Activated CD8-positive, alpha-beta memory T cell treated with anti-CD3 and anti-CD28 coated beads, Interleukin-2, amount 50 U/mL, for 24 hours (primary cell): ENCODE measurements around the gene CMSS1.

Experiments
- DNase-seq: peaks from one replicate; pipeline ENCODE4 v3.0.0-alpha.2; 2020; ENCODE audit errors: extremely low read depth

The CMSS1 gene

DNA sequence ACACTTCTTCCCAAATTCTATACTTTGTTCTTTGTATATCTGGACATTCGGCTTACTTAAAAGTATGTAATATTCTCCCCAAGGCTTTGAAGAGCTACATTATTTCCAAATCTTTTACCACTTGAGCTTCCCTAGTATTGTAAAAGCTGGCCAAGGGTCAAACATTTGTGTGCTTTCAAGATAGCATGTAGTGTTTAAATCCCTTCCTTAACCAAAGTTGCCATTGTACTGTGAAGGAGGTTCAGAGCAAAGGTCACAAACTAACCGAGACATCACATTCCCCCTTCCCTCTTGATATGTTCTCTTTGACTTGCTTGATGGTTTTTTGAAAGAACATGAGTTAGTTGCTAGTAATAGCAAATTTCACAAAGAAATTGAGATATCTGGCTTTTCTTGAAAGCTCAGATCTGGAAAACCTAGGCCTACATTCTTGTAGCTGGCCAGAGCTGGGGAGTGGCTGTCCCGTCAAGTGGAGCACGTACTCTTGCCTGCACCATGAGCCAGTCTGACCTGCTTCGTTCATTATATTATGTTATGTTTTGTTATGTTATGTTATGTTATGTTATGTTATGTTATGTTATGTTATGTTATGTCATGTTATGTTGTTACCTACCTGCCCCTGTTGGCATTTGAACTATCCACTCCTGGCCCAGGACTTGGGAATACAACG is 236.4 kb downstream of the CMSS1 start:
- no peak for DNase-seq

DNA sequence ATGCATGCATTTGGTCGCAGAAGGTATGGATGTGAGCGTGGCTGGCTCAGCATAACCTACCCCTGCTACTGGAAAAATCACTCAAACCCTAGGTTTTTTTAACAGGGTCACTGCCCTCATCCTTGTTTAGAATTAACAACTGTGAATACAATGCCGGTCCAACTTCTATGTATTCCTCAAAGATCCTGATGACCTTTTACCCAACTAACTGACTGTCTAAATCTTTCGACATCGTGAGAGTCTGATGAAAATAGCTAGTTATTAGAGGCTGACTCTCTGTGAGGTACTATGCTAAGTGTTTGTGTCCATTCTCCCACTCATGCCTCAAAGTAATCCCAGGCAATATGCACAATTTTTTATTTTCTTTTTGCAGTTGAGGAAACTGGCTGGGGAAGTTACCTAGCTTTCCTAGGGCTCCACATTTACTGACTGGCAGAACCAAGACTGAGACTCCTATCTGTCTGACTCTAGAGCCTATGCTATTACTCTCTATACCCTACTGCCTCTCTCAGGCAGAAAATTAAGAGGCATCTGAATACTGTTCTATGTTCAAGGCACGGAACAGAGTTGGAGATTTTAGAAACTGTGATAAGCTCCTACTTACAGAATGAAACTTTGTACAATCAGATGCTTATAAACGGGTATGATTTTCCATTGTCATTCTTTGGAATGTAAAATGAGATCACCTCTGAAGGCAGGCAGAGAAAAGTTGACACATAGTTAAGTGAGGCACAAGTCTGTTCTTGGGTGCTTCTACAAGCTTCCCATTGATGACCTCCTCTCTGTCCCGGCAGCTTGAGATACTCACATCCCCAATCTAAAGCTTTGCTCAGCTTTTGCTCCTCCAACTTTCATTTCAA is 240.3 kb downstream of the CMSS1 start:
- DNase-seq = no peak

DNA sequence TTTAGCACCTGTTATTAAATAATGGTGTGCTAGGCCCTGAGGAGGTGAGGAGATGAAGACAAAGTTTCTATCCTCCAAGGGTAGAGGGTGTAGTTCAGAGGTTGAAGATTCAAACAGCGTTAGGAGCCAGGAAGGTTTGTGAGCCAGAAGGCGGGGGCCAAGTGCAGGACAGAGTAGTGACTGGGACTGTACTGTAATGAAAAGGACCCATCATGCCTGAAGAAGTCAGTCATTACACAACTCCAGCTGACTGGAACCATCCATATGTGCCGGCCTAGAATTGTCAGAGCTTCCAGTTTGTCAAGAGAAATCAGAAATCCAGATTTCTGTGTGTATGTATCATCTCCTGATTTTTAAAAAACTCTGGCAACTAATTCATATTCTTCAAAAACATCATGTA is 241.8 kb downstream of the CMSS1 start:
- DNase-seq = no peak

- no peak for DNase-seq
These were observed 243.2 kb downstream of the CMSS1 start for GRCh38 chr3:100060685-100061484.

DNA sequence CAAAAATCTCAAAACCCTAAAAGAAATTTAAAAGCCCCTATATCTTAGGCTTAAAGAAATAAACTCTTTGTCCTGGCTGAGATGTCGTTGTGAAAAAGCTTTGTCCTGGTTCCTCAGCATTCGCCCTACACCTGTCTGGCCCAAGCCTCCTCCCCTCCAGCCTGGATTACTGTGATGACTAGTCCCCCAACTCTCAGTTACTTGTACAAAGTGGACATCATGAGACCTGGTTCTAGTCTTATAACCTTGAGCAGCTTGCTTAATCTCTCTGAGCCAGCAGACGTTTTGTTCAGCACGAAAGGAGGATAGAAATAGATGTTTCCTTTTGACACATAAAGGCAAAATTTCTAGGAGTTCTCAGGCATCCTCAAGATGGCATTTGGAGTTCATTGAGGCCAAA is 245.0 kb downstream of the CMSS1 start:
- DNase-seq = no peak

- no peak for DNase-seq
These were observed 246.3 kb downstream of the CMSS1 start for GRCh38 chr3:100063929-100064461.

DNA sequence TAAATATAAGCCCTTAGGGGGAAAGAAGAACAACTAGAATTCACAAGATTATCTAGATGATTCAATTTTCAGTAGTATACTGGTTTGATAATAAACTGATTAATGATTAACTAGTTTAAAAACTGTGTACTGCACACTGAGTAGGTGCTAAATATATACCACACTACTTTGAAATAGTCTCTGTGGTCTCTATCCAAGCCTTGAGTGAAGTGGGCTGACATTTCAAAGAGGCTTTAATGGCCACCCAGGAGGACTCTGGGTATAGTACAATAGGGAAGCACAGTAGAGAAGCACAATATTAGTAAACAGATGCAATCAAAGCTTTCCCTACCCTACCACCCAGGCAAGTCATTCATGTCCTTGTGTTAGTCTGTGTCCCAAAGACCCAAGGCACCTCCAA is 249.9 kb downstream of the CMSS1 start:
- no peak for DNase-seq

DNA sequence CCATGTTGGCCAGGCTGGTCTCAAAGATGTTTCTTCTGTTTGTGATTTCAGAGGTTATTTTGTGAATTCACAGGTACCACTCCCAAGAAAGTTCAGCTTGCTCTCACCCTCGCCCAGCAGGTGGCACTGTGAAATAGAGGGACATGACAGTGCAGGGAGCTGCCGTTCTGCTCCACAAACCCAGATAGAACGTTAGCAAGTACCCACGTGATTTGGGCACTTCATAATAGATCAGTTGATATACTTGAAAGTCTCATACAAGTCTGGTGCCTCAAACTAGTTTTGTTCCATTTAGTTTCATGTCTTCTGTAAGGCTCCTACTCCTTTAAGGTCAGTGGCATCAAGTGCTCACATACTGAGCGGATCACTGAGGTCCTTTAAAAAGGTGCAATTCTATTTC is 251.2 kb downstream of the CMSS1 start:
- DNase-seq = peak; percentile 67

DNA sequence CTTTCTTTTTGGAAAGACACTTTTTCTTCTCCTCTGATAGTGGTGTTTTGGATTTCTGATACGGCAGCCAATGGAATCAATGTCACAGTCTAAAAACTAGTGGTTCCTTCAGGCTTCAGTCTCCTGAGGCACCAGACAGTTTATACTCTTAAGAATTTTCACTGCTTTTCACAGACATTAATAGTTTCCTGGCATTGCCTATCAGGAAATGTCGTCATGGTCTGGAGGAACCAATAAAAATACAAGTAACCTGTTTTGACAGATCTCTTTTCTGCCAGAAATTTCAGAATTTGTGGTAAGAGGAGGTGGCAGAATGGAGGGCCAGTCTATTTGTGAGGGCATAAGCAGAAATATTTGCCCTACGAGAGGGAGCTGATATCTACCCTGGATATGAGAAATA is 251.8 kb downstream of the CMSS1 start:
- no peak for DNase-seq

DNA sequence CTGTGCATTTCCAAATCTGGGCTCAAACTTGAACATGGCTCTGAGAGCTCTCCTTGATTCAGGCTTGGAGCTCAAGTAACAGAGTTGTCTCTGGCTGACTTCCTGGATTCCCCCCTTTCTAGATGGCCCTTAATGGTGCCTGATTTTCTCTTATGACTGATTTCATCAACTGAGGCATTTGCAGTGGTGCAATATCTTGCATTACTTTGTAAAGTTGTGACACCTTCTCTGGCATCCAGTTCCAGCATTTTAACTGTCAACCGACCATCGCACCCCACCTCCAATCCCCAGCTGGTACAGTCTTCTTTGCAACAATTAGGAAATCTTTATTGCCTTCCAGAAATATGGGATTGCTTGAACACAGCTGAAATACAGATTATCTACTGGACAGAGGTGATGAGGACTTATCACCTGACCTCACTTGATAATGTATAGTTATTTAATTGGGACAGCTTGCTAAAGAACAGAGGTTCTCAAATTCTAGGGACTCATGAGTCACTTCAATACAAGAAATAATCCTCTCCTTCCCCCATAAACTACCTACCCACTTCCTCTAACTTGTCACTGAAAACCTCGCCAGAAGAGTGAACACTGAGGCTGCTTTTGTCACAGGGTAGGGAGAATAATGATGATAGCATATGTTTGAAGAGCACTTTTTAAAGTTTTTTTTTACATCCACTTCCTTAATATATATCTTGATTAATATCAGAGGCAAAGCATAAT is 254.8 kb downstream of the CMSS1 start:
- no peak for DNase-seq

DNA sequence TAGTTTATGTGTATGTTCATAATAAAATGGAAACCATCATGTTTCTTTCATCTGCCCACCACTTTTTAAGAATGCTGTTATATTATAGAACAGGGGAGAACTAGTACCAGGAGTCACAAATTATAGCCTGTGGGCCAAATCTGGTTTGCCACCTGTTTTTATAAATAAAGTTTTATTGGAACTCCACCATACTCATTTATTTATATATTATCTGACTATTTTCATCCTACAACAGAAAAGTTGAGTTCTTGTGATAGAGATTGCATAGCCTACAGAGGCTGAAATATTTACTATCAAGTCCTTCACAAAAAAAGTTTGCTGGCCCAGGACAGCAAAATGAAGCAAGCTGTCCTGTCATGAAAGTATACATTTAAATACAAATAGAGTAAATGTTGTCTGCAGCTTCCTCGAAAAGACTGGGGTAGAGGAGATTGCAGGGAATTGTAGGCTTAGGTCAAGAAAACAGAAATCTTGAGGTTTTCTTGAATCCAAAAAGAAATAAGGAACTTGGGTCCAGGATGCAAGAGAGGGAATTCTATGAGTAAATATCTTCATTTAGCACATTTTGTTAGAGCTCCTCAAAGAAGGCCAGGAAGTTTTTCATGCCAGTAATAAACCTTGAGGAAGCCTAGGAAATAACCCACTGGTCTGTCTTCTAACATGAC is 255.5 kb downstream of the CMSS1 start:
- no peak for DNase-seq

DNA sequence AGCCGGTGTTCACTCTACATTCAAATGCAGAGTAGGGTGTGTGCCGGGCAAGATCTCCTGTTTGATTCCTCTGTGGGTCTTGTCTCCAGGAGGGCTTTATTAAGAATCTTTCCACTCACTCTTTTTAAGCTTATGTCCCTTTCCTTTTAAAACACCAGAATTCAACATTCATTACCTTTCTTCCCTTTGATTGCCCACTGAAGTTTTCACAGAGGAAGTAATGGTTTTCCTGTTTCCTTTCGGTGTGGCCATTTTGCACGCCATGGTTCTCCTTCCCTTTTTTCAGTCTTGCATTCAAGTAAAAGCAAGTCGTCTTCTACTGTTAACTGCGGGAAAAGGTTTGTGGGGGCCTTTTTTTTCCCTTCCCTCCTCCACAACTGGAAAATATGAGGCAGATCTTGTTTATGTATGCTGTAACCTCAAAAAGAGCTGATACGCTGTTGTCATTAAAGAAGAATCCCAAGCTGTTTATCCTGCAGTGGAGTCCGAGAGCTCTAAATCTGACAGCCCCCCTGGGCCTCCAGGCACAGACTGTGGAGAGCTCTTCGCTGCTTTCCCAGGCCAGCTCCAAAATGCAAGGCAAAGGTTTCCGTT is 256.1 kb downstream of the CMSS1 start:
- no peak for DNase-seq

DNA sequence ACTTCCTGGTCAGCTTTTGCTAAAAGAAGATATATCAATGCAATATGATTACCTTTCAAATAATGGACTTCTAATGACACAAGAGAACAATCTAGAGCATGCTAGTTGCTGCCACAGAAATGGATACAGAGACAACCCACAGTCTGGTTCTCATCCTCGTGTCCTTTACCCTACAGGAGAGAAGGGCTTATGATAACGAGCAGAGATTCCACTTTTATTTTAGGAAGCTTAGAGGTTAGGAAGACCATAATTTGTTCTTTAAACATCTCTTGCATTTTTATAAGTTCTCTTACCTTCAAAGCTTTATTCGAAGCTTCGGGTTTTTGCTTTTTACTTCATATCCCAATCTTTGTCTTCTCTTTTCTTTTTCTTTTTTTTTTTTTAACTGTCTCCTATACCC is 257.5 kb downstream of the CMSS1 start:
- no peak for DNase-seq

- no peak for DNase-seq
These were observed 258.4 kb downstream of the CMSS1 start for GRCh38 chr3:100075851-100076730.

DNA sequence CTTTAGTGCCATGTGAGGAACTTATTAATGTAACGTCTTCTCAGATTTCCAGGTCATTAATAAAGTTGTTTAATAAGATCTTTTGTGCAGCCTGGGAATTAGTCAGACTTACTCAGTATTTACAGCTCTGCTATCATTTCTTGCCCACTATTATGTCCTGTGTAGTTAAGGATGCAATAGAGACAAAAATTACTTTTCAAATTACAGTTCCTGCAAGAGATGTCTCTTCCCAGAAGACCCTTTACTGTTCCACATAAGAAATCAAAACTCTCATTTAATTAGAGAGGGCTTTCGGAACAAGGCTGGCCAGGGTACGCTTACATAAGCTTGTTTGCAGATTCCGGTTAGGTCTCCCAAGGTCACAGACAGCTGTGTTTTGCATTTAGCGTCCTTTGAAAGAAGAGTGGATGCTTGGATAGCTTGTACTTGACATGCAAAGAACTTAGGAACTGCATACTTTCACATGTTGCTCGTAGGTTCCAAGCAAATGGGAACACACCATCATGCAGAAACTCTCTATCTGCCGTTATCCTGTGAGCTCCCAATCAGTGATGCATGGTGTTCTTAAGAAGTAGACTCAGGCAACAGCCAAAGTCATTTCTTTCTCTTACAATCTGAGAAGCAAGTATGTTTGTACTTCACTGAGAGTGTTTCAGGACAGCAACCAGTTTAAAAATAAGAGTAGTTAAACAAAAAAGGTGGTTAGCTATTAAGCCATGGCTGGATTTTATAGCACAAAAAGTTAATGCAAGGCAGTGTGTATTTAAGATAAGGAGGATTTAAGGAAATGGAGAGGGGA is 259.3 kb downstream of the CMSS1 start:
- no peak for DNase-seq

GRCh38 chr3:100079328-100079727 is 261.7 kb downstream of the CMSS1 start:
- DNase-seq = no peak

GRCh38 chr3:100080573-100080972 is 262.9 kb downstream of the CMSS1 start:
- DNase-seq = no peak

DNA sequence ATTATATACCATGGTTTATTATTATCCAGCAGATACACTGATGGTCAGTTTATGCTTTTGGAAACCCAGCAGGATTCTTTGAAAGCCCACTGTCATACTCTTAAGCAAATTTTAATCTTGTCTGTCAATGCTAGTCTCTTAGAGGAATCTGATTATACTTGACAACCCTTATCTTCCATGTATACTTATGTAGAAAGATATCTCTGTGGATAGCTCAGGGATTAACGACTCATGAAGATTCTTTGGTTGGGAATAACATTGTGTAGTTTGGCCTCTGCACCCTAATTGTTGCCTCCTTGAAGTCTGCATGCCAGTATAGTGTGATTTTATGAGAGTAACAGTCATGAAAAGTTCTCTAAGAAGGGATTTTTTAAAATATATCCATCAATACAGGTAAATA is 263.6 kb downstream of the CMSS1 start:
- DNase-seq = no peak
